NCI-H446 (cell line): ENCODE results near the gene DHX30.

Source experiments
- DNase-seq, 2 experiments: peaks; one replicate each; lab custom pipeline; 2025; lab: John Stamatoyannopoulos, UW

The DHX30 gene

GRCh38 chr3:47852604-47853602, 50.0 kb downstream of the DHX30 start:
- no peak for DNase-seq

- no peak for DNase-seq
Measured at GRCh38 chr3:47854267-47854666, 51.3 kb downstream of the DHX30 start.

- DNase-seq, result no peak
Measured at GRCh38 chr3:47854720-47855455, 52.0 kb downstream of the DHX30 start.

GRCh38 chr3:47855461-47856383, 52.8 kb downstream of the DHX30 start:
- no peak for DNase-seq

GRCh38 chr3:47856669-47857068, 53.7 kb downstream of the DHX30 start:
- DNase-seq, result no peak

- DNase-seq, result no peak
Measured at GRCh38 chr3:47857151-47857550, 54.2 kb downstream of the DHX30 start.

GRCh38 chr3:47859956-47860605, 57.1 kb downstream of the DHX30 start:
- no peak for DNase-seq

- no peak for DNase-seq
Measured at GRCh38 chr3:47863391-47864128, 60.6 kb downstream of the DHX30 start.

- no peak for DNase-seq
Measured at GRCh38 chr3:47865192-47865591, 62.3 kb downstream of the DHX30 start.

- no peak for DNase-seq
Measured at GRCh38 chr3:47867451-47868044, 64.6 kb downstream of the DHX30 start.

- DNase-seq, result no peak
Measured at GRCh38 chr3:47868306-47868705, 65.4 kb downstream of the DHX30 start.

- DNase-seq, result no peak
Measured at GRCh38 chr3:47870156-47870555, 67.2 kb downstream of the DHX30 start.

- DNase-seq, result no peak
Measured at GRCh38 chr3:47870702-47871260, 67.8 kb downstream of the DHX30 start.

GRCh38 chr3:47871389-47871788, 68.5 kb downstream of the DHX30 start:
- DNase-seq, result no peak

- no peak for DNase-seq
Measured at GRCh38 chr3:47872916-47873315, 70.0 kb downstream of the DHX30 start.

- no peak for DNase-seq
Measured at GRCh38 chr3:47874438-47874837, 71.5 kb downstream of the DHX30 start.

GRCh38 chr3:47874913-47875312, 72.0 kb downstream of the DHX30 start:
- DNase-seq, result no peak

GRCh38 chr3:47877290-47877689, 74.4 kb downstream of the DHX30 start:
- DNase-seq, result no peak

- DNase-seq, result no peak
Measured at GRCh38 chr3:47877719-47878118, 74.8 kb downstream of the DHX30 start.

GRCh38 chr3:47882338-47882737, 79.4 kb downstream of the DHX30 start:
- no peak for DNase-seq
